Nucleus accumbens (tissue), 56 donors: Measurements from ENCODE around the gene NFATC2IP.
A peak's percentile ranks its signal among the peaks of the same experiment; 100 is the strongest.
"Not testable (repeated sequence)": the region's sequence is repeated elsewhere in the genome, so short reads cannot be mapped to it uniquely, and the experiment has no call there.

Experiments used
- DNase-seq, 56 donors: peaks; one replicate each; lab custom pipeline; 2025; lab: John Stamatoyannopoulos, UW

NFATC2IP gene

DNA sequence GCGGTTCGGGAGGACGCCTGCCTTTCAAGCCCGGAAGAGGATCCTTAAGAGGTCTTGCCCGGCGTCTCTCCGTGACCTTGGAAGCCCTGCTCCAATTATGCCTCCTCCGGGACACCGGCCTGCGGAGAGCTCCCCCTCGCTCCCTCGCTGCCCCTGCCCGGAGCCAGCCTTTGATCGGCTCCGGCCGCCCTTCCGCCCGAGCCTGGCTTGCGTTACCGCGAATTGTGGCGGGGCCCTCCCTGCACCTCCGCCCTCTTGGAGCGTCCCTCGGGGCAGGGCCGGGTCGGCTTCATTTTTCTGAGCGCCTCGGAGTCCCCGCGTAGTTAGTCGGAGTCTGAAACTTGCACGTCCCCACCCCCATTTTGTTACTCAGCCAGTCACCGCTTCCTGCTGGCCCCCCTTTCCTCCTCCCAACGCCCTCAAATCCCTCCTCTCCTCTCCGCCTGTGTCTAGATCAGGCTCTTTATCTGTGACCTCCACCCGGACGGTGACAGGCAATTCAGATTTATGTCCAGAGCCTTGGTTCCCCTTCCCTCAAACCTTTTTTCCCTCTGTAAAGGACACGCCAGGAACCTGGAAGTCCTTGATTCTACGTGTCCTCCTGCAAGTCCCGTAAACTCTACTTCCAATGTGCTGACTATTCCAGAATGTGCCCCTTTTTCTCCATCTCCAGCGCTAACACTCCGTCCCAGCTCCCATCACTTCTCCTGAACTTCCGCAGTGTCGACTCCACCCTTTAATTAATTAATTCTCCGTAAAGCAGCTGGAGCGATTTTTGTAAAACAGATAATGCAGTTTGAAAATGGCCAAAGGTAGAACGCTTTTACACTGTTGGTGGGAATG, 25.1 kb upstream of the NFATC2IP start:
- peak in 32 of 56 donors; percentile 30 to 80 (median 66) for DNase-seq

DNA sequence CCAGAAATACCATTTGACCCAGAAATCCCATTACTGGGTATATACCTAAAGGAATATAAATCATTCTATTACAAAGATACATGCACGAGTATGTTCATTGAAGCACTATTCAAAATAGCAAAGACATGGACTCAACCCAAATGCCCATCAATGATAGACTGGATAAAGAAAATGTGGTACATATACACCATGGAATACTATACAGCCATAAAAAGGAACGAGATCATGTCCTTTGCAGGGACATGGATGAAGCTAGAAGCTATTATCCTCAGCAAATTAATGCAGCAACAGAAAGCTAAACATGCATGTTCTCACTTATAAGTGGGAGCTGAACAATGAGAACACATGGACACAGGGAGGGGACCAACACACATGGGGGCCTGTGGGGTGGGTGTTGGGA, 24.5 kb upstream of the NFATC2IP start:
- DNase-seq: not testable (repeated sequence)

DNA sequence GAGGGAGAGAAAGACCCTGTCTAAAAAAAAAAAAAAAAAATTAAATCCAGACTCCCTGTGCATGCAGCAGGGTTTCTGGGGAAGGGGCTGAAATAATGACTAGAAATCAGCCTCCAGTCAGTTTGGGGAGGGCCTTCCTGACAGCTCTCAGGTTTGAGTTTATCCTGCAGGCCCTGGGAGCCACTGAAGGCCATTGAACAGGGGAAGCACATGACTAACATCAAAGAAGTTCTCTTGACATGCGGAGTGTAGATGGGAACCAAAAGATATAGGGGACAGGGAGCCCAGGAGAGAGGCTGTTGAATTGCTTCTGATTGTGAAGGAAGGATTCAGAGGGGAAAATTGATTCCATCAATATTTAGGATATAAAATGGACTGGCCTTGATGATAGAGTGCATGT, 22.9 kb upstream of the NFATC2IP start:
- DNase-seq: no peak

DNA sequence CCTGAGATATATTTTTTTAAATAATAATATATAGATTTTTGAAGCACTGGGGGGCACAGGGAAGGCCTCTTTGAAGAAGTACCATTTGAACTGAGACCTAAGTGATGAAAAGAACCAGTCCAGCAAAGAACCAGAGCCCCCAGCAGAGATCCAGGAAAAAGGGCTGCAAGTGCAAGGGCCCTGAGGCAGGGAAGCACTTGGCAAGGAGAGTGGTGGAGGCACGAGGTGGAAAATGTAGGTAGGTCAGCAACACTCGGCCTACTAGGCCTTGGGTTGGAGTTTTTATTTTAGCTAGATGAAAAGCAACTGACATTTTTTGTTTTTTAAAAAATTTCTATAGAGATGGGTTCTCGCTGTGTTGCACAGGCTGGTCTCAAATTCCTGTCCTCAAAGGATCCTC, 20.5 kb upstream of the NFATC2IP start:
- DNase-seq: no peak

DNA sequence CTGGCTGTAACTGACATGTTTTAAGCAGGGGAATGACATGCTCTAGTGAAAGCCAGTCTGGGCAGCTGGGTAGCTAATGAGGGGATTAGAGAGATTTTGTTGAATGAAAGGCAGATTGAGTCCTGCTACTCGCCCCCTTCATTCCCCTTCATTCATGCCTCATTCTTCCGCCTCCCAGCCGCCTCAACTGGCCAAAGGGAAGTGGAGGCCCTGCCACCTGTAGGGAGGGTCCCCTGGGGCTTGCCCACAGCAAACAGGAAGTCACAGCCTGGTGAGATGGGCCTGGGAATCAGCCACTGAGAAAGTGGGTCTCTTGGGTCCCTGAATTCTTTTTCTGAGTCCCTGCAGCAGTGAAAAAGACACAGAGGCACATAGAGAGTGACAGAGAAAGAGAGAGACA, 20.1 kb upstream of the NFATC2IP start:
- DNase-seq: no peak

DNA sequence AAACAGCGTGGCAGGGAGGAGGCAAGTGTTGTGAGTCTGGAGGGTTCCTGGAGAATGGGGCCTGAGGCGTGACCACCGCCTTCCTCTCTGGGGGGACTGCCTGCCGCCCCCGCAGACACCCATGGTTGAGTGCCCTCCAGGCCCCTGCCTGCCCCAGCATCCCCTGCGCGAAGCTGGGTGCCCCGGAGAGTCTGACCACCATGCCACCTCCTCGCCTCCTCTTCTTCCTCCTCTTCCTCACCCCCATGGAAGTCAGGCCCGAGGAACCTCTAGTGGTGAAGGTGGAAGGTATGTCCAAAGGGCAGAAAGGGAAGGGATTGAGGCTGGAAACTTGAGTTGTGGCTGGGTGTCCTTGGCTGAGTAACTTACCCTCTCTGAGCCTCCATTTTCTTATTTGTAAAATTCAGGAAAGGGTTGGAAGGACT, 18.9 kb upstream of the NFATC2IP start, which contains the start of gene CD19:
CD19 (plus strand) TSS at position 171 of the 425 bp plus-strand sequence; CDS start at position 201, 30 bp downstream.
- no peak for DNase-seq

DNA sequence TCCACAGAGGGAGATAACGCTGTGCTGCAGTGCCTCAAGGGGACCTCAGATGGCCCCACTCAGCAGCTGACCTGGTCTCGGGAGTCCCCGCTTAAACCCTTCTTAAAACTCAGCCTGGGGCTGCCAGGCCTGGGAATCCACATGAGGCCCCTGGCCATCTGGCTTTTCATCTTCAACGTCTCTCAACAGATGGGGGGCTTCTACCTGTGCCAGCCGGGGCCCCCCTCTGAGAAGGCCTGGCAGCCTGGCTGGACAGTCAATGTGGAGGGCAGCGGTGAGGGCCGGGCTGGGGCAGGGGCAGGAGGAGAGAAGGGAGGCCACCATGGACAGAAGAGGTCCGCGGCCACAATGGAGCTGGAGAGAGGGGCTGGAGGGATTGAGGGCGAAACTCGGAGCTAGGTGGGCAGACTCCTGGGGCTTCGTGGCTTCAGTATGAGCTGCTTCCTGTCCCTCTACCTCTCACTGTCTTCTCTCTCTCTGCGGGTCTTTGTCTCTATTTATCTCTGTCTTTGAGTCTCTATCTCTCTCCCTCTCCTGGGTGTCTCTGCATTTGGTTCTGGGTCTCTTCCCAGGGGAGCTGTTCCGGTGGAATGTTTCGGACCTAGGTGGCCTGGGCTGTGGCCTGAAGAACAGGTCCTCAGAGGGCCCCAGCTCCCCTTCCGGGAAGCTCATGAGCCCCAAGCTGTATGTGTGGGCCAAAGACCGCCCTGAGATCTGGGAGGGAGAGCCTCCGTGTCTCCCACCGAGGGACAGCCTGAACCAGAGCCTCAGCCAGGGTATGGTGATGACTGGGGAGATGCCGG, 18.2 kb upstream of the NFATC2IP start:
- no peak for DNase-seq

DNA sequence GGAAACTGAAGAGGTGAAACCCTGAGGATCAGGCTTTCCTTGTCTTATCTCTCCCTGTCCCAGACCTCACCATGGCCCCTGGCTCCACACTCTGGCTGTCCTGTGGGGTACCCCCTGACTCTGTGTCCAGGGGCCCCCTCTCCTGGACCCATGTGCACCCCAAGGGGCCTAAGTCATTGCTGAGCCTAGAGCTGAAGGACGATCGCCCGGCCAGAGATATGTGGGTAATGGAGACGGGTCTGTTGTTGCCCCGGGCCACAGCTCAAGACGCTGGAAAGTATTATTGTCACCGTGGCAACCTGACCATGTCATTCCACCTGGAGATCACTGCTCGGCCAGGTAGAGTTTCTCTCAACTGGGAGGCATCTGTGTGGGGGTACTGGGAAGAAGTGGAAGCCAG, 17.6 kb upstream of the NFATC2IP start:
- no peak for DNase-seq

DNA sequence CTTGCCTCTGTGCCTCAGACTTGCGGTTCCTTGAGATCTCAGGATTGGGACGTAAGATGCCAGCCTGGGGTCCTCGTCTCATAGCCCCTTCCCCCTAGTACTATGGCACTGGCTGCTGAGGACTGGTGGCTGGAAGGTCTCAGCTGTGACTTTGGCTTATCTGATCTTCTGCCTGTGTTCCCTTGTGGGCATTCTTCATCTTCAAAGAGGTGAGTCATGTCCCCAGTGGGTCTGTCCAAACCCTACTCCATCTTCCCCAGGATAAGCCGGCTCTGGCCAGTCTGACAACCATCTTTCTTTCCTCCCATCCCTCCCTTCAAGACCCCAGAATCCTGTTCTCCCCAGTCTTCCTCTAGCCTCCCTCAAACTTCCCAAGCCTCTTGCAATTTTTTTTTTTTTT, 15.4 kb upstream of the NFATC2IP start:
- DNase-seq: no peak

DNA sequence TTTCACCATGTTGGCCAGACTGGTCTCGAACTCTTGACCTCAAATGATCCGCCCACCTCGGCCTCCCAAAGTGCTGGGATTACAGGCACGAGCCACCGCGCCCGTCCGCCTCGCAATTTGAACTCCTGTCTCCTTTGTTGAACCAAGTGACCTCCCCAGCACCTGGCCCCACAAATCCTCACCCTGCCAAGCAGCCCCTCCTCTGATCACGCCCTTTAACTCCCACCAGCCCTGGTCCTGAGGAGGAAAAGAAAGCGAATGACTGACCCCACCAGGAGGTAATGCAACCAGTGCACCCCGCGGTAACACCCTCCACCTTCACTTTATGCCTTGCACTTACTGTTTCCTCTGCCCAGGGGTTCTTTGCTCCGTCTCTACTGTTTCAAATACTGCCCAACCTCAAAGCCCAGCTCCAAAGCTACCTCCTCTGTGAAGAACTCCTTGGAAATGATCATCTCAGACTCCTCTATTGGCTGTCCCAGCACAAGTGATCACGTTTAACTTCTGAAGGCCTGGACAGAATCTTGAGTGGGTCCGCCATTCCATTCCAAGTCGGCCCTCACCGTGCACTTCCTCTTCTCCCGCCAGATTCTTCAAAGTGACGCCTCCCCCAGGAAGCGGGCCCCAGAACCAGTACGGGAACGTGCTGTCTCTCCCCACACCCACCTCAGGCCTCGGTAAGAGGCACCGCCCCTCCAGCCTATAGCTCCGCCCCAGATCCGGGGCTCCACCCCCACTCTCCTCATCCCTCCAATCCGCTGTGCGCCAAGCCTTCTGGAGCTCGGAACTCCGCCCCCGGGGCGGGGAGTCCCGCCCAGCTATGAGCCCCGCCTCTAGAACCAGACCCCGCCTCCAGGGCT, 14.6 kb upstream of the NFATC2IP start:
- peak in 45 of 56 donors; percentile 2 to 73 (median 25) for DNase-seq

DNA sequence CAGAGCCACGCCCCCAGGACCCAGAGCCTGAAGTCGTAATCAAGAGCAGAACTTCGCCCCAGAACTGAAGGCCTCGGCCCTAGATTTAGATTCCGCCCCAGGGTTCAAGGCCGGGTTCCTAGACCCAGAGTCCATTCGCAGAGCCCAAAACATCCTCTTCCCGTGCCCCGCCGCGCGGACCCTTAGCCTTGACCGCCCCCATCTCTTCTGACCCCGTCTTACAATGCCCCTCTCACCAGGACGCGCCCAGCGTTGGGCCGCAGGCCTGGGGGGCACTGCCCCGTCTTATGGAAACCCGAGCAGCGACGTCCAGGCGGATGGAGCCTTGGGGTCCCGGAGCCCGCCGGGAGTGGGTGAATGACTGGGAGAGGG, 14.0 kb upstream of the NFATC2IP start:
- no peak for DNase-seq

DNA sequence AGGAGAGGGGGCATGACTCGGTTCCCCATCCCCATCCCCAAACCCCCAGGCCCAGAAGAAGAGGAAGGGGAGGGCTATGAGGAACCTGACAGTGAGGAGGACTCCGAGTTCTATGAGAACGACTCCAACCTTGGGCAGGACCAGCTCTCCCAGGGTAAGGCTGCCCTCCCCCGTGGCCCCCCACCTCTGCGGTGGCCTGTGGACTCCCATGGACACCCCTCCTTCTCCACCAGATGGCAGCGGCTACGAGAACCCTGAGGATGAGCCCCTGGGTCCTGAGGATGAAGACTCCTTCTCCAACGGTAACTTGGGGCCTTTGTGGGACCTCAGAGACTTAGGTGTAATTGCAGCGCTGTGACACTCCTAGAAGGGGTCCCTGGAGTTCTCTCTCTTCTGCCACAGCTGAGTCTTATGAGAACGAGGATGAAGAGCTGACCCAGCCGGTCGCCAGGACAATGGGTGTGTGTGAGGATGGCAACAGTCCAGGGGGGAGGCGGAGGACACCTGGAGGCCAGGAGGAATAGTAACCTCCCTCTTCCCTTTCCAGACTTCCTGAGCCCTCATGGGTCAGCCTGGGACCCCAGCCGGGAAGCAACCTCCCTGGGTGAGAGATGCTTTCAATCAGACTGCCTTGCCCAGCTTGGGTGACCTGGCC, 13.4 kb upstream of the NFATC2IP start:
- DNase-seq: no peak

DNA sequence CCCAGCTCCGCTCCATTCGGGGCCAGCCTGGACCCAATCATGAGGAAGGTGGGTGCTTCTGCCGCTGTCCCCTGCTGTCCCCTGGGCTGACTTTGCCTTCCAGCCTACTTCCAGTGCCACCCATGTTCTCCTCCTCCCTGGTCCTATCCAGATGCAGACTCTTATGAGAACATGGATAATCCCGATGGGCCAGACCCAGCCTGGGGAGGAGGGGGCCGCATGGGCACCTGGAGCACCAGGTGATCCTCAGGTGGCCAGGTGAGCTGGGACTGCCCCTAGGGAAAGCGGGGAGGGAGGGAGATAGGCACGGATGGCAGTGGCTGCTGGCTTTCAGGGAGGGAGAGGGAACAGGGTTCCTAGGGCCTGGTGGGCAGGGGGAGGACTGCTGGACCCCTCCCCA, 12.0 kb upstream of the NFATC2IP start:
- no peak for DNase-seq

DNA sequence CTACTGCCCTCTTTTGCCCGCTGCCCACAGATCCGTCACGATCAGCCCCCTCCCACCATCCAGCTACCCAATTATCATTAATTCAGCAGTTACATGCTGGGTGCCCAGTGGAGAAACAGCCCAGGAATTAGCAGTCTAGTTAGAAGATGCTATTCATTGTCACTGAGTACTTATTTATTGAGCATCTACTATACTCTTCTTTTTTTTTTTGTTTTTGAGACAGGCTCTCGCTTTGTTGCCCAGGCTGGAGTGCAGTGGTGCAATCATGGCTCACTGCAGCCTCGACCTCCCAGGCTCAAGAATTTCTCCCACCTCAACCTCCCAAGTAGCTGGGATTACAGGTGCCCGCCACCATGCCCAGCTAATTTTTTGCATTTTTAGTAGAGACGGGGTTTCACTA, 10.9 kb upstream of the NFATC2IP start:
- DNase-seq: not testable (repeated sequence)

DNA sequence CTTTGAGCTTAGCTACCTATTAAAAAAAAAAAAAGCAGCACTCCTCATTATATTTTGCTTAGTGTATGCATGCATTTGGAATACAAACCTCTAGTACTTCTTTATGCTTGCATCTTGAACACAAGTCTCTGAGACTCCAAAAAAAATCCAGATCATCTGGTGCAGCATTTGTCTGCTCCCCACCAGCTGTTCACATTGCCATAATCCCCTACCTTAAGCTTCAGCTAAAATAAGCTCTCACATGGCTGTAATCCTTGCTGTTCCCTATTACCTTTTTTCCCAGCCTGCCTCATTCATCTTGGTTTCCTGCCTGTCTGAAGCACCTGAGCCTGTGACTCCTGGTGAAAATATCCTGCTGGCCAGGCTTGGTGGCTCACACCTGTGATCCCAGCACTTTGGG, 7.5 kb upstream of the NFATC2IP start:
- DNase-seq: no peak

DNA sequence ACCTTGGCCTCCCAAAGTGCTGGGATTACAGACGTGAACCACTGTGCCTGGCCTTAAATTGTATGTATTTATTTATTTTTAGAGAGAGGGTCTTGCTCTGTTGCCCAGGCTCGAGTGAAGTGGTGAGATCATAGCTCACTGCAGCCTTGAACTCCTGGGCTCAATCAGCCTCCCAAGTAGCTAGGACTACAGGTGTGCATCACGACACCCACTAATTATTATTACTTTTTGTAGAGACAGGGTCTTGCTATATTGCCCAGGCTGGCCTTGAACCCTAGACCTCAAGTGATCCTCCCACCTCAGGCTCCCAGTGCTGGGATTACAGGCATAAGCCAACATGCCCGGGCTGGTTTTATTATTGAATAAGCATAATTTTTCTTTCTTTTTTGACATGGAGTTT, 4.1 kb upstream of the NFATC2IP start:
- no peak for DNase-seq

DNA sequence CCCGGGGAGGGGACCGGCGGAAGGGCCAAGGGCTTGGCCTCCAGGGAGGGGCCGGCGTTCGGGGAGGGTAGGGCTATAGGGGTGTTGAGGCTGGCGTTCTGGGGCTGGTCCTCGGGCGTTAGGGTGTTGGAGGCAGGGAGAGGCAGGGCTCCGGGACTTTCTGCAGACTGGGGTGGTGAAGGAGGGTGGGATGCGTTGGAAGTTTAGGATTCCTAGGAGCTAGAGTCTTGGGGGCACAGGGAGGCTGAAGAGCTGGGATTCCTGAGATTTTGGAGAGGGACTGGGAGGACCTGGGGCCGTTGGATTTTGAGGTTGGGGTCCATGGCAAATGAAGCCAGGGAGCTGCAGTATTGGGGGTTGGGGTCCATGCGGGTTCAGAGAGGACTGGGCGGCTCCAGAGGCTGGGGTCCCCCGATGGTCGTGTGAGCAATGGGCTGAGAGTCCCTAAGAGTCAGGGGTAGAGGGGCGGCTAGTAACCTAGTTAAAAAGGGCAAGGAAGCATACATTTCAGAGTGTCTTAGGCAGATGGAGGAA, 740 bp downstream of the NFATC2IP start:
- peak in 5 of 56 donors; percentile 7 to 31 (median 24) for DNase-seq

DNA sequence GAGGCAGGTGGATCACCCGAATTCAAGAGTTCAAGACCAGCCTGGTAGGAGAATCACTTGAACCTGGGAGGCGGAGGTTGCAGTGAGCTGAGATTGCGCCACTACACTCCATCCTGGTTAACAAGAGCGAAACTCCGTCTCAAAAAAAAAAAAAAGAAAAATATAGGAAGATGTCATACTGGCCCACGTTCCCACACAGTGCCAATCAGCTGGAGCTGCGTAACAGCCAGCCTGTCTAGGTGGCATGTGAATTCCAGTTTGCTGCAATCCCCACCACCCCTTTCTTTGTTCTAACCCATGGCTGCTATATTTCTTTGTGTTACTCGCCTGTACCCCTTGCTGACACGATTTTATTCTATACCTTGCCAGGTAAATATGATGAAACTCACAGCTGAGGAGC, 7.5 kb downstream of the NFATC2IP start:
- DNase-seq: no peak

DNA sequence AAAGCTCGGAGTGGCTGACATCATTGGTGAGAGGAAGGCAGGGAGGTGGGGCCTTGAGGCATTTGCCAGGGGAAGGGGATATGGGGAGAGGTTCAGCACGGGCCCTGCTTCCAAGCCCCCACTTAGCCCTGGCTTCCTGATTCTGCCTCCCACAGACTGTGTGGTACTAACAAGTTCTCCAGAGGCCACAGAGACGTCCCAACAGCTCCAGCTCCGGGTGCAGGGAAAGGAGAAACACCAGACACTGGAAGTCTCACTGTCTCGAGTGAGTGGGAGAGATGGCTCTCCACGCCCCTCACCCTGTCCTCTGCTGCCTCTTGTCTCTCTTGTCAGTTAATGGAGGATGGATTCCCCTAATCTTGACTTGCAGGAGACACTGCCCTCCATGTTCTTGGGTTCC, 8.1 kb downstream of the NFATC2IP start:
- DNase-seq: no peak

DNA sequence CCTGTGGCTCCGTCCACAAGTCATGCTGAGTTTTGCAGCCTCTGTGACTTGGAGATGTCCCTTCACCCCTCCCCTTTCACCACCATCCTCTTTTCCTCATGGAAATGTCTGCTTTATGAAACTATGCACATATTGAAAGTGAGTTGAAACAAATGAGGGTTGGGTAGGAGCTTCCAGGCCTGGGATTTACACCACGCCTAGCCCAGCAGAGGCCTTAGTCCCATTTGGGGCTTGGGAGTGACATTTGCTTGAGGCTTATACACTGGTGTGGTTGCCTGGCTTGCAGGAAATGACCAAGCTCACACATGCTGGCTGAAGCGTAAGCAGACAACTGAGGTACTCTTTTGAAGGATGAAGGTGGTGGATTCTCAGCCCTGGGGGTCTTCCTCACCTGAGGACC, 13.3 kb downstream of the NFATC2IP start:
- DNase-seq: no peak
